Subcutaneous abdominal adipose tissue (tissue), 5 donors: ENCODE data around the gene MYL12B.

ENCODE experiments used
- H3K27ac ChIP-seq: one replicate; pipeline ENCODE4 v1.7.0; 2013; ENCODE audit warnings: low read depth, mild to moderate bottlenecking, inconsistent platforms, low read length, moderate library complexity
- H3K27me3 ChIP-seq, 5 donors: one replicate each; pipeline ENCODE4 v1.7.0; 2013; ENCODE audit warnings: low read length in 5 of 5, inconsistent platforms in 1 of 5; ENCODE audit not compliant: control insufficient read depth in 5 of 5, insufficient read depth in 4 of 5
- H3K36me3 ChIP-seq, 5 donors: one replicate each; pipeline ENCODE4 v1.7.0; 2013; ENCODE audit warnings: low read length in 5 of 5; ENCODE audit not compliant: control insufficient read depth in 5 of 5, insufficient read depth in 5 of 5
- H3K4me1 ChIP-seq, 5 donors: one replicate each; pipeline ENCODE4 v1.7.0; 2013; ENCODE audit warnings: low read length in 5 of 5, mild to moderate bottlenecking in 3 of 5, moderate library complexity in 1 of 5; ENCODE audit not compliant: control insufficient read depth in 5 of 5, insufficient read depth in 5 of 5
- H3K4me3 ChIP-seq, 5 donors: one replicate each; pipeline ENCODE4 v1.7.0; 2013; ENCODE audit warnings: low read length in 5 of 5, low read depth in 1 of 5
- H3K9ac ChIP-seq, 5 donors: one replicate each; pipeline ENCODE4 v1.7.0; 2013; ENCODE audit warnings: low read length in 5 of 5, mild to moderate bottlenecking in 4 of 5, moderate library complexity in 3 of 5
- H3K9me3 ChIP-seq, 5 donors: one replicate each; pipeline ENCODE4 v1.7.0; 2013; ENCODE audit warnings: low read length in 5 of 5; ENCODE audit not compliant: control insufficient read depth in 5 of 5
- donor health status: healthy.
- donor health status: healthy.
- donor health status: healthy.
- donor health status: healthy.
- donor health status: healthy.

Gene MYL12B

GRCh38 chr18:3248062-3248657 lies 13.8 kb upstream of the MYL12B start:
- Histone ChIP-seq H3K9ac (peak overlapping the region; percentile 59 to 99 (median 98)), H3K36me3 (peaks cover 0 to 3% (median 2%) of the 10 kb centered on the region in 5 donors), H3K27me3 (no peaks in the 10 kb centered on the region), H3K4me1 (peaks cover 6 to 70% (median 69%) of the 10 kb centered on the region in 5 donors), H3K9me3 (no peaks in the 10 kb centered on the region), H3K27ac (peak overlapping the region; percentile 99), H3K4me3 (peak overlapping the region; percentile 85 to 97 (median 94))

- Histone ChIP-seq H3K36me3 (peaks cover 5 to 9% (median 8%) of the 10 kb centered on the region in 5 donors), H3K4me1 (peaks cover 6 to 69% (median 63%) of the 10 kb centered on the region in 5 donors), H3K9ac (peak overlapping the region; percentile 59 to 99 (median 98)), H3K27ac (peak overlapping the region; percentile 99), H3K4me3 (peak overlapping the region; percentile 85 to 97 (median 94)), H3K9me3 (no peaks in the 10 kb centered on the region), H3K27me3 (no peaks in the 10 kb centered on the region)
Observed at GRCh38 chr18:3248658-3249359, 13.1 kb upstream of the MYL12B start.

- H3K27ac ChIP-seq: peak overlapping the region; percentile 99
- peak overlapping the region in 4 of 5 donors; percentile 4 to 53 (median 35) for H3K9ac ChIP-seq
- H3K9me3 ChIP-seq: no peaks in the 10 kb centered on the region
- H3K36me3 ChIP-seq: peaks cover 18 to 26% (median 25%) of the 10 kb centered on the region in 5 donors
- peak overlapping the region in 3 of 5 donors; percentile 13 to 23 (median 22) for H3K4me3 ChIP-seq
- peaks cover 6 to 62% (median 49%) of the 10 kb centered on the region in 5 donors for H3K4me1 ChIP-seq
- no peaks in the 10 kb centered on the region for H3K27me3 ChIP-seq
Observed at GRCh38 chr18:3250237-3251107, 11.5 kb upstream of the MYL12B start.

- peaks cover 27 to 35% (median 34%) of the 10 kb centered on the region in 5 donors for H3K36me3 ChIP-seq
- H3K9ac ChIP-seq: no peak overlapping the region
- H3K4me3 ChIP-seq: no peak overlapping the region
- H3K4me1 ChIP-seq: peaks cover 4 to 54% (median 44%) of the 10 kb centered on the region in 5 donors
- H3K27ac ChIP-seq: peak overlapping the region; percentile 99
- H3K27me3 ChIP-seq: no peaks in the 10 kb centered on the region
- no peaks in the 10 kb centered on the region for H3K9me3 ChIP-seq
Observed at GRCh38 chr18:3251249-3251962, 10.5 kb upstream of the MYL12B start.

- Histone ChIP-seq H3K4me1 (peaks cover 4 to 52% (median 42%) of the 10 kb centered on the region in 5 donors), H3K27me3 (no peaks in the 10 kb centered on the region), H3K4me3 (no peak overlapping the region), H3K9me3 (no peaks in the 10 kb centered on the region), H3K9ac (no peak overlapping the region), H3K36me3 (peaks cover 31 to 40% (median 38%) of the 10 kb centered on the region in 5 donors), H3K27ac (peak overlapping the region; percentile 99)
Observed at GRCh38 chr18:3251963-3252277, 10.0 kb upstream of the MYL12B start.

GRCh38 chr18:3252843-3253242 lies 9.1 kb upstream of the MYL12B start:
- Histone ChIP-seq H3K9ac (peak overlapping the region in 1 of 5 donors; percentile 20), H3K9me3 (no peaks in the 10 kb centered on the region), H3K4me1 (peaks cover 4 to 52% (median 45%) of the 10 kb centered on the region in 5 donors), H3K27me3 (no peaks in the 10 kb centered on the region), H3K36me3 (peaks cover 39 to 49% (median 47%) of the 10 kb centered on the region in 5 donors), H3K4me3 (no peak overlapping the region), H3K27ac (peak overlapping the region; percentile 99)

GRCh38 chr18:3254725-3255124 lies 7.2 kb upstream of the MYL12B start:
- Histone ChIP-seq H3K4me3 (no peak overlapping the region), H3K9ac (no peak overlapping the region), H3K4me1 (peaks cover 4 to 45% (median 35%) of the 10 kb centered on the region in 5 donors), H3K9me3 (no peaks in the 10 kb centered on the region), H3K36me3 (peaks cover 39 to 59% (median 55%) of the 10 kb centered on the region in 5 donors), H3K27ac (no peak overlapping the region), H3K27me3 (no peaks in the 10 kb centered on the region)

GRCh38 chr18:3255611-3256165 lies 6.2 kb upstream of the MYL12B start:
- no peak overlapping the region for H3K4me3 ChIP-seq
- H3K4me1 ChIP-seq: peaks cover under 1 to 40% (median 31%) of the 10 kb centered on the region in 5 donors
- peaks cover 39 to 59% (median 55%) of the 10 kb centered on the region in 5 donors for H3K36me3 ChIP-seq
- H3K9ac ChIP-seq: no peak overlapping the region
- H3K27ac ChIP-seq: no peak overlapping the region
- H3K27me3 ChIP-seq: no peaks in the 10 kb centered on the region
- no peaks in the 10 kb centered on the region for H3K9me3 ChIP-seq
